Mesodermal cell (in vitro differentiated cells): ENCODE measurements around the gene LRRC45.

Experiments used
- H3K27ac ChIP-seq: 2 replicates; pipeline ENCODE4 v1.7.0; 2013; ENCODE audit warnings: mild to moderate bottlenecking, low read depth, low read length, moderate library complexity; ENCODE audit not compliant: severe bottlenecking
- H3K36me3 ChIP-seq: 2 replicates; pipeline ENCODE4 v1.7.1; 2013; ENCODE audit warnings: mild to moderate bottlenecking, low read length, moderate library complexity; ENCODE audit not compliant: control insufficient read depth, insufficient read depth
- H3K4me1 ChIP-seq: one replicate; pipeline ENCODE4 v1.7.1; 2013; ENCODE audit warnings: mild to moderate bottlenecking, low read length; ENCODE audit not compliant: insufficient read depth, control insufficient read depth, poor library complexity, severe bottlenecking
- H3K4me3 ChIP-seq: 2 replicates; pipeline ENCODE4 v1.7.0; 2013; ENCODE audit warnings: low read length, control low read depth, mild to moderate bottlenecking; ENCODE audit not compliant: insufficient read depth, poor library complexity, severe bottlenecking; ENCODE audit errors: extremely low read depth
- H3K9me3 ChIP-seq: 2 replicates; pipeline ENCODE4 v1.7.1; 2013; ENCODE audit warnings: mild to moderate bottlenecking, low read length, moderate library complexity; ENCODE audit not compliant: control insufficient read depth
- WGBS, 2 experiments: methylation state at CpG; one replicate each; pipeline ENCODE4 v1.1.5; 2013; ENCODE audit warnings: missing lambda C conversion rate in 2 of 2; ENCODE audit not compliant: insufficient coverage in 2 of 2; 5-methylcytosine and 5-hydroxymethylcytosine counted together

Gene LRRC45

GRCh38 chr17:81994593-81995462 lies 28.3 kb upstream of the LRRC45 start:
- no peaks in the 10 kb centered on the region for H3K9me3 ChIP-seq
- no peak overlapping the region for H3K27ac ChIP-seq
- peaks cover 30% of the 10 kb centered on the region for H3K36me3 ChIP-seq
- peaks cover 17% of the 10 kb centered on the region for H3K4me1 ChIP-seq
- 95 to 96% methylated on average over 27 to 36 of the region's 39 CpGs for WGBS, 2 experiments
- no peak overlapping the region for H3K4me3 ChIP-seq

GRCh38 chr17:81995463-81996231 lies 27.5 kb upstream of the LRRC45 start:
- no peak overlapping the region for H3K27ac ChIP-seq
- WGBS, 2 experiments, result 94% methylated on average over 27 to 28 of the region's 29 CpGs
- peaks cover 24% of the 10 kb centered on the region for H3K4me1 ChIP-seq
- H3K36me3 ChIP-seq, result peaks cover 22% of the 10 kb centered on the region
- no peaks in the 10 kb centered on the region for H3K9me3 ChIP-seq
- H3K4me3 ChIP-seq, result no peak overlapping the region

- 94 to 96% methylated on average over 21 to 23 of the region's 28 CpGs for WGBS, 2 experiments
- Histone ChIP-seq H3K27ac (no peak overlapping the region), H3K4me1 (peaks cover 29% of the 10 kb centered on the region)
Observed at GRCh38 chr17:81996232-81996756, 26.8 kb upstream of the LRRC45 start.

GRCh38 chr17:81996757-81997441 lies 26.2 kb upstream of the LRRC45 start:
- 96 to 97% methylated on average over 24 to 28 of the region's 30 CpGs for WGBS, 2 experiments
- H3K27ac ChIP-seq, result no peak overlapping the region

More at GRCh38 chr17:81996232-81996756, 26.8 kb upstream of the LRRC45 start:
- H3K36me3 ChIP-seq, result peaks cover 18% of the 10 kb centered on the region
- H3K4me3 ChIP-seq, result no peak overlapping the region
- H3K9me3 ChIP-seq, result no peaks in the 10 kb centered on the region

GRCh38 chr17:81998212-81998611 lies 24.9 kb upstream of the LRRC45 start:
- H3K27ac ChIP-seq, result no peak overlapping the region
- H3K4me1 ChIP-seq, result peaks cover 29% of the 10 kb centered on the region
- no peaks in the 10 kb centered on the region for H3K9me3 ChIP-seq
- H3K36me3 ChIP-seq, result peaks cover 18% of the 10 kb centered on the region
- WGBS, 2 experiments, result 98 to 99% methylated on average over 4 to 6 of the region's 7 CpGs
- H3K4me3 ChIP-seq, result no peak overlapping the region

More at GRCh38 chr17:81996757-81997441, 26.2 kb upstream of the LRRC45 start:
- H3K9me3 ChIP-seq, result no peaks in the 10 kb centered on the region
- peaks cover 28% of the 10 kb centered on the region for H3K4me1 ChIP-seq
- H3K4me3 ChIP-seq, result no peak overlapping the region
- peaks cover 18% of the 10 kb centered on the region for H3K36me3 ChIP-seq

- WGBS, 2 experiments, result 94 to 96% methylated on average over 11 to 13 of the region's 14 CpGs
- Histone ChIP-seq H3K27ac (no peak overlapping the region), H3K36me3 (peaks cover 18% of the 10 kb centered on the region), H3K4me1 (peaks cover 33% of the 10 kb centered on the region), H3K4me3 (no peak overlapping the region), H3K9me3 (no peaks in the 10 kb centered on the region)
Observed at GRCh38 chr17:81998691-81999438, 24.2 kb upstream of the LRRC45 start.

GRCh38 chr17:81999587-81999975 lies 23.5 kb upstream of the LRRC45 start:
- no peaks in the 10 kb centered on the region for H3K9me3 ChIP-seq
- H3K4me3 ChIP-seq, result no peak overlapping the region
- H3K27ac ChIP-seq, result no peak overlapping the region
- 95 to 96% methylated on average over 11 of the region's 12 CpGs for WGBS, 2 experiments
- H3K4me1 ChIP-seq, result peaks cover 39% of the 10 kb centered on the region
- H3K36me3 ChIP-seq, result peaks cover 18% of the 10 kb centered on the region

- WGBS, 2 experiments, result 89 to 93% methylated on average over 28 to 34 of the region's 36 CpGs
- Histone ChIP-seq H3K36me3 (peaks cover 13% of the 10 kb centered on the region), H3K9me3 (no peaks in the 10 kb centered on the region), H3K4me3 (no peak overlapping the region), H3K4me1 (peaks cover 44% of the 10 kb centered on the region), H3K27ac (no peak overlapping the region)
Observed at GRCh38 chr17:81999976-82000802, 22.9 kb upstream of the LRRC45 start.

- Histone ChIP-seq H3K36me3 (peaks cover 13% of the 10 kb centered on the region), H3K27ac (no peak overlapping the region), H3K9me3 (no peaks in the 10 kb centered on the region), H3K4me3 (no peak overlapping the region), H3K4me1 (peaks cover 51% of the 10 kb centered on the region)
- WGBS, 2 experiments, result 93% methylated on average over 17 to 31 of the region's 32 CpGs
Observed at GRCh38 chr17:82000803-82001570, 22.1 kb upstream of the LRRC45 start.
